ENCODE measurements around the gene APOO. TPM values are rescaled to one million over a fixed set of nuclear protein-coding genes. Genes with fewer than 3 reads are reported as not detected.

Gene APOO
- total and polyA plus RNA-seq, 10 donors: 5.8 to 18.0 (median 11.9) TPM

DNA sequence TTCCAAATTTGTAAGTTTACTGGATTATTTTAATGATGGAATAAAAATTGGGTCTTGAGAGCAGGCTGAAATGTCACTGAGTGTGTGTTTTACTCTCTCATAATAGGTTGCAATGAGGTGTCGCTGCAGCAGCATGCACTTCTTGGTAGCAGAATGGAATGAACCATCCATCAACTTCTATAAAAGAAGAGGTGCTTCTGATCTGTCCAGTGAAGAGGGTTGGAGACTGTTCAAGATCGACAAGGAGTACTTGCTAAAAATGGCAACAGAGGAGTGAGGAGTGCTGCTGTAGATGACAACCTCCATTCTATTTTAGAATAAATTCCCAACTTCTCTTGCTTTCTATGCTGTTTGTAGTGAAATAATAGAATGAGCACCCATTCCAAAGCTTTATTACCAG, 122.2 kb downstream of the APOO start:
- H3K4me1 ChIP-seq: peaks cover 8 to 36% (median 20%) of the 10 kb centered on the region in 6 donors
- no peak for DNase-seq
- peak overlapping the region in 4 of 8 donors; percentile 51 to 77 (median 57) for H3K4me3 ChIP-seq
- TF ChIP-seq CTCF (IDR thresholded peaks at IDR 0.05 in 8 of 11, conservative IDR thresholded peaks at IDR 0.05 in 3 of 11): no peak
- TF ChIP-seq POLR2A (IDR thresholded peaks at IDR 0.05): no peak
- TF ChIP-seq POLR2AphosphoS5 (IDR thresholded peaks at IDR 0.05): peak in 1 of 3 donors; percentile 55
- intact Hi-C loops (cut with DNase I; ENCODE audit: low total_unique reads): no loop called here
- H3K27ac ChIP-seq: peak overlapping the region in 6 of 8 donors; percentile 86 to 98 (median 96)
- WGBS, 5 donors: 63 to 88% (median 84%) methylated on average over 2 of the region's 2 CpGs
- H3K36me3 ChIP-seq: peaks cover 0 to 19% (median 7%) of the 10 kb centered on the region in 6 donors
- peaks cover 0 to 5% (median 0%) of the 10 kb centered on the region in 8 donors for H3K9me3 ChIP-seq
- no peaks in the 10 kb centered on the region for H3K27me3 ChIP-seq (replicated peaks in 1 of 7)

DNA sequence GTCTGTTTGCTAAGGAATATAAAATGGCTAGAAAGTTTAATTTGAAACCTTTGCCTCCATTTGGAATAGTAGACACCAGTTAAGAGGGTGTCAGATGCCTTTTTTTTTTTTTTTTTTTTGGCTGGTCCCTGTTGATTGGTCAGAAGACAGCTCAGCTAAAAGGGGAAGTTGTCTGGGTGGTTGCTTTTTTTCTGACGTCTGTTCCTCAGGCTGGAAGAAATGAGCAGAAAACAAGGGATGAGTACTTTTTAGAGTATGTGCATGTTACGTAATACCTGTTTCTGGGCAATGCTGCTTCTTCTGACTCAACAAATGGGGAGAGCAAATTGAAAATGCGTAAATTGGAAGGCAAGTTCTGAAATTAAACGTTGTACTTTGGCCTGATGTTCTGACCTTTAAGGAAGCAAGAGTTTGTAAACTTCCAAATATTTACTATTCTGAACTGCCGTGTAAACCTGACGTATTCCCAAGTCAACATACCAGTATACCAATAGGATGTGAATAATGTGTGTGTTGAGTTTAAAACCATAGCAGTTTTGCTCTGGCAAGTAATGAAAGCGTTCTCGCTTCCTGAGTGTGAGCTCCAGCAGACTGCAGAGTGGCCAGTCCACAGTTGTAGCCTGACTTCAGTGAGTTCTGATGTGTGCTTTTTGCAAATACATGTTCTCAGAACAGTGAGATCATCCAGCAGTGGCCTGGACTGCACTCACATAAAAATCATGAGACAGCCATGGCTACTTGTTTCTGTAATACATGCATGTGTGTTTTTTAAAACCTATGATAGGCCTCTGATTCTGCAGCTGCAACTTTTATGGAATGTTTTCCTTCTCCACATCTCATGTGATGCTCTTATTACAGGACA, 123.0 kb downstream of the APOO start:
- Histone ChIP-seq H3K4me3 (peak overlapping the region; percentile 40 to 77 (median 52)), H3K27ac (peak overlapping the region; percentile 86 to 98 (median 96)), H3K36me3 (peaks cover 0 to 19% (median 7%) of the 10 kb centered on the region in 6 donors), H3K4me1 (peaks cover 8 to 36% (median 20%) of the 10 kb centered on the region in 6 donors), H3K27me3 (replicated peaks in 1 of 7) (no peaks in the 10 kb centered on the region), H3K9me3 (peaks cover 0 to 5% (median 0%) of the 10 kb centered on the region in 8 donors)
- intact Hi-C loops (cut with DNase I; ENCODE audit: low total_unique reads): no loop called here
- DNase-seq: no peak
- TF ChIP-seq POLR2AphosphoS5 (IDR thresholded peaks at IDR 0.05) (peak in 1 of 3 donors; percentile 80), CTCF (IDR thresholded peaks at IDR 0.05 in 8 of 11, conservative IDR thresholded peaks at IDR 0.05 in 3 of 11) (no peak), POLR2A (IDR thresholded peaks at IDR 0.05) (peak in 1 of 3 donors; percentile 26)
- WGBS, 5 donors: 48 to 75% (median 65%) methylated on average over 7 to 8 of the region's 8 CpGs

DNA sequence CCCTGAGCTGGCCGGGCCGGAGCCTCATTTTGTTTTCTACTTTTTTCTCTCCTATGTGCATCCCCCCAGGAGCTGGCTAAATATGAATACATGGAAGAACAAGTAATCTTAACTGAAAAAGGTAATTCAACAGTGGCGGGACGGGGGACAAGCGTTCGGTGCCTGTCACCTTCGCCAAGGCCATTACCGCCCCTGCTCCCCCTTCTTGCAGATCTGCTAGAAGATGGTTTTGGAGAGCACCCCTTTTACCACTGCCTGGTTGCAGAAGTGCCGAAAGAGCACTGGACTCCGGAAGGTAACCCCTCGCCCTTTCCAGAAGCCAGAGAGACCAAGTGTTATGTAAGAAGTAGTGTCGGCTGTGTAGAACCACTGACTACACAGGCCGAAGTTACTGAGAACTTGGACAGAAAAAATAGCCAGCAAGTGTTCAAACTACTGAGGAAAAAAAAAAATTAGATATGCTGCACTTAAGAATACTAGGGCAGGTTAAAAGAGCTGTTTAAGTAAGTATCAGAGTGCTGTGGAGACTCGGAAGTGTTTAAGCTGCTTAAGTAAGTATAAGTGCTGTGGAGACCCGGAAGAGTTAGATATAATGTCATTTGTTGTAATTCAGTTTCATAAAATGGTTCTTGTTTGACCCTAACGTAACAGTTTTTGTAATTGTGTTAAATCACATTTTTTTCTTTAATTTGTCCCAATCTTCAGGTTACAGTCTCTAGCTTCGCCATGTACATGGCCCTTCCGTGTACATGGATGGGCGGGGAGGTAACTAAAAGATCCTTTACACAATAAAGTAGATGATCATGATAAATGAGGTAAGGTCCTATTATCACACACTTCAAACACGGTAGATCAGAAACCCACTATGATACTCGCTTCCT, 123.9 kb downstream of the APOO start:
- intact Hi-C loops (cut with DNase I; ENCODE audit: low total_unique reads): no loop called here
- TF ChIP-seq CTCF (IDR thresholded peaks at IDR 0.05 in 8 of 11, conservative IDR thresholded peaks at IDR 0.05 in 3 of 11) (no peak), POLR2A (IDR thresholded peaks at IDR 0.05) (peak in 1 of 3 donors; percentile 5)

More for the DNA sequence above, 123.9 kb downstream of the APOO start:
- no peaks in the 10 kb centered on the region for H3K27me3 ChIP-seq (replicated peaks in 1 of 7)
- H3K9me3 ChIP-seq: peaks cover 0 to 5% (median 0%) of the 10 kb centered on the region in 8 donors
- 13 to 54% (median 16%) methylated on average over 19 to 21 of the region's 21 CpGs for WGBS, 5 donors
- H3K27ac ChIP-seq: peak overlapping the region; percentile 86 to 98 (median 96)
- H3K36me3 ChIP-seq: peaks cover 0 to 19% (median 7%) of the 10 kb centered on the region in 6 donors
- DNase-seq: no peak
- H3K4me3 ChIP-seq: peak overlapping the region; percentile 40 to 77 (median 52)
- peaks cover 8 to 36% (median 20%) of the 10 kb centered on the region in 6 donors for H3K4me1 ChIP-seq

Other genes with a start within 250 kb of the APOO start
- gene PRDX4, start 240.4 kb downstream of the APOO start, total RNA-seq: 100 to 1,000 TPM in 1 of 7 donors, 10 to 100 TPM in 6; 28.1 to 107 (median 38.7) TPM
- 10 to 100 TPM; 13.5 to 39.2 (median 34.1) TPM for gene PRDX4, start 240.4 kb downstream of the APOO start, polyA plus RNA-seq
- 10 to 100 TPM; 29.4 to 43.1 (median 37.9) TPM for gene ACOT9, start 164.7 kb downstream of the APOO start, total RNA-seq
- 10 to 100 TPM; 25.7 to 46.9 (median 39.2) TPM for gene ACOT9, start 164.7 kb downstream of the APOO start, polyA plus RNA-seq
- gene SAT1, start 124.8 kb downstream of the APOO start, total RNA-seq: 1,000 to 10,000 TPM in 3 of 7 donors, 100 to 1,000 TPM in 4; 714 to 2,832 (median 962) TPM
- gene SAT1, start 124.8 kb downstream of the APOO start, polyA plus RNA-seq: 1,000 to 10,000 TPM in 2 of 3 donors, 100 to 1,000 TPM in 1; 809 to 1,355 (median 1,000) TPM
- gene CXorf58, start 68 bp upstream of the APOO start, total RNA-seq: under 1 TPM in 2 of 7 donors, not detected in 5; 0.36 to 0.92 TPM
- under 1 TPM; 0.04 to 0.16 (median 0.06) TPM for gene CXorf58, start 68 bp upstream of the APOO start, polyA plus RNA-seq
- 10 to 100 TPM in 3 of 7 donors, 1 to 10 TPM in 4; 7.0 to 13.9 (median 8.9) TPM for gene KLHL15, start 119.2 kb upstream of the APOO start, total RNA-seq
- 1 to 10 TPM; 1.5 to 2.1 (median 2.0) TPM for gene KLHL15, start 119.2 kb upstream of the APOO start, polyA plus RNA-seq
- gene EIF2S3, start 147.0 kb upstream of the APOO start, total RNA-seq: 100 to 1,000 TPM; 124 to 207 (median 162) TPM
- gene EIF2S3, start 147.0 kb upstream of the APOO start, polyA plus RNA-seq: 10 to 100 TPM; 67.6 to 87.2 (median 73.4) TPM
- gene ZFX, start 241.8 kb upstream of the APOO start, total RNA-seq: 100 to 1,000 TPM in 1 of 7 donors, 10 to 100 TPM in 6; 58.1 to 105 (median 77.7) TPM
- gene ZFX, start 241.8 kb upstream of the APOO start, polyA plus RNA-seq: 1 to 10 TPM; 5.0 to 8.5 (median 6.8) TPM

Measured in spleen (tissue), 11 donors.